ACC112 (cell line): Measurements from ENCODE around the gene PADI2.

Source experiments
- H2AFZ ChIP-seq: fragments of 200-600 bp; sonication (generic); one replicate; pipeline ENCODE4 v1.6.0; 2017; ENCODE audit warnings: antibody characterized with exemption, low read length; ENCODE audit not compliant: unreplicated experiment
- H3K27ac ChIP-seq: fragments of 200-600 bp; sonication (generic); 2 replicates; pipeline ENCODE4 v1.5.1; 2014; ENCODE audit warnings: low read depth, mild to moderate bottlenecking, antibody characterized with exemption, low read length, moderate library complexity
- H3K27me3 ChIP-seq: fragments of 200-600 bp; sonication (generic); 2 replicates; pipeline ENCODE4 v1.6.1; 2014; ENCODE audit warnings: mild to moderate bottlenecking, antibody characterized with exemption, low read length, moderate library complexity, mixed read lengths; ENCODE audit not compliant: insufficient read depth
- H3K36me3 ChIP-seq: fragments of 200-600 bp; sonication (generic); 2 replicates; pipeline ENCODE4 v1.6.1; 2016; ENCODE audit warnings: mild to moderate bottlenecking, antibody characterized with exemption, low read length, moderate library complexity, mixed read lengths; ENCODE audit not compliant: insufficient read depth
- H3K4me1 ChIP-seq: fragments of 200-600 bp; sonication (generic); one replicate; pipeline ENCODE4 v1.6.1; 2016; ENCODE audit warnings: low read length, mixed read lengths; ENCODE audit not compliant: insufficient read depth, unreplicated experiment, control insufficient read depth
- H3K4me3 ChIP-seq: fragments of 200-600 bp; sonication (generic); 2 replicates; pipeline ENCODE4 v1.5.1; 2014; ENCODE audit warnings: mild to moderate bottlenecking, low read depth, low read length
- H3K79me2 ChIP-seq: fragments of 200-600 bp; sonication (generic); one replicate; pipeline ENCODE4 v1.6.0; 2016; ENCODE audit warnings: low read length; ENCODE audit not compliant: control insufficient read depth, unreplicated experiment, insufficient read depth

Gene PADI2

GRCh38 chr1:17082761-17083160 lies 36.5 kb downstream of the PADI2 start:
- H3K36me3 ChIP-seq = no peaks in the 10 kb centered on the region
- no peak overlapping the region for H2AFZ ChIP-seq
- H3K27me3 ChIP-seq = 0 out of 2 replicates have a peak, but pooled peaks cover 8% of the 10 kb centered on the region
- no peaks in the 10 kb centered on the region for H3K79me2 ChIP-seq
- no peaks in the 10 kb centered on the region for H3K4me1 ChIP-seq
- no peak overlapping the region for H3K4me3 ChIP-seq
- no peak overlapping the region for H3K27ac ChIP-seq

GRCh38 chr1:17081439-17081838 lies 37.8 kb downstream of the PADI2 start:
- no peaks in the 10 kb centered on the region for H3K4me1 ChIP-seq
- 0 out of 2 replicates have a peak, but pooled peaks cover 8% of the 10 kb centered on the region for H3K27me3 ChIP-seq
- H3K27ac ChIP-seq = no peak overlapping the region
- H2AFZ ChIP-seq = no peak overlapping the region
- H3K4me3 ChIP-seq = no peak overlapping the region
- H3K79me2 ChIP-seq = no peaks in the 10 kb centered on the region
- no peaks in the 10 kb centered on the region for H3K36me3 ChIP-seq

DNA sequence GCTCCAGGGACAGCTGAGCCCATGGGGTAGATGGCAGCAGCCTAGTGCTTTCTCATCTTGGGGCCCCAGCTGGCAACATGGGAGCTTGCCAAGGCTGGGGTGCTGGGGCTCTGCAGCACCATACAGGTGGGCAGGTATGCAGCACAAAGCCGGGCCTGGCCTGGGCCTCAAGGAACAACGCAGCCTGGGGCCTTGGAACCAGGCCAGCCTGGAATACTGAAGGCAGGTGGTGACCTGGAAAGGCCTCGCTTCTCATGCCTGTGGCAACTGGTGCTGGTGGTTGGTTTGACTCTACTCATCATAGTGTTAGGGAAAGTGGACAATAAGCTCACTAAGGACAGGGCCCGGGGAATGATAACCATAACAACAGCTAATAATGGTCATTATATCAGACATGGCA lies 38.4 kb downstream of the PADI2 start:
- H3K27ac ChIP-seq = no peak overlapping the region
- no peaks in the 10 kb centered on the region for H3K36me3 ChIP-seq
- H3K4me1 ChIP-seq = no peaks in the 10 kb centered on the region
- 0 out of 2 replicates have a peak, but pooled peaks cover 8% of the 10 kb centered on the region for H3K27me3 ChIP-seq
- no peak overlapping the region for H2AFZ ChIP-seq
- H3K79me2 ChIP-seq = no peaks in the 10 kb centered on the region
- no peak overlapping the region for H3K4me3 ChIP-seq

GRCh38 chr1:17080085-17080759 lies 39.0 kb downstream of the PADI2 start:
- Histone ChIP-seq H3K79me2 (no peaks in the 10 kb centered on the region), H3K4me3 (no peak overlapping the region), H3K4me1 (no peaks in the 10 kb centered on the region), H3K27ac (no peak overlapping the region), H3K27me3 (0 out of 2 replicates have a peak, but pooled peaks cover 8% of the 10 kb centered on the region), H3K36me3 (no peaks in the 10 kb centered on the region), H2AFZ (no peak overlapping the region)

DNA sequence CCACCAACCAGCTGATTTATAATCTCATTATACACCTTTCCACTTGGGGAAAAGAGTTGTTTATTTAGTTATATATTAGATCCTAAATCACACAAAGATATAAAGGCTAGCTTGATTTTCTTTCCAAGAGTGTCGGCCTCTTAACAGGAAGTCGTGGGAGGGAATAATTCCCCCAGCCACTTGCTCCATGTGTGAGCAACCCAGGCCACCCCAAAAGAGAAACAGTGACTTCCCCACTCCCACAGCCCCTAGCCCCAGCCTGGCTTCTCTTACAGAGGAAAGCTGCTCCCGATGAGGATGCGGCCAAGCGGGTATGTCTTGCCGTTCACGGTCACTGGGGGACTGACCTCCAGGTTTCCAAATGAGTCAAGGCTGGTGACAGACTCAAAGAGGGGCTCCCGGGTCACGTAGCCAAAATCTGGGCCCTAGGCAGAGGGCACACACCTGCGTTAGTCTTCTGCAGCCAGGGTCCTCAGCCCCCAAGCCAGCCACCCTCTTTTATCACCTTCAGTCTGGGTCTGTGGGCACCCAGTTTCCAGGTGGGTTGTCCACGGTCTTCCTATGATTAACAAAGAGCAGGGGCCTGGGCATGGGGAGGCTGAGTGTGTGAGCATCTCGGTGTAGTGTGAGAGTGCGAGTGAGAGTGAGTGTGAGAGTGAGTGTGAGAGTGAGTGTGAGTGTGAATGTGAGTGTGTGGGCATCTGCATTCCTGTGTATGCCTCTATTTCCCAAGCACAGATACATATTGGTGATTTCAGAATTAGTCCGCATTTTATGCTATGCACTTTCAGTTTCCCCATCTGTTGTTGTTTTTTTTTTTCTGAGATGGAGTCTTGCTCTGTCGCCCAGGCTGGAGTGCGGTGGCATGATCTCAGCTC lies 40.0 kb downstream of the PADI2 start:
- H3K79me2 ChIP-seq = no peaks in the 10 kb centered on the region

GRCh38 chr1:17075470-17076255 lies 43.6 kb downstream of the PADI2 start:
- Histone ChIP-seq H3K27me3 (no peaks in the 10 kb centered on the region), H3K36me3 (no peaks in the 10 kb centered on the region), H3K27ac (no peak overlapping the region), H3K4me1 (no peaks in the 10 kb centered on the region), H2AFZ (no peak overlapping the region), H3K79me2 (no peaks in the 10 kb centered on the region), H3K4me3 (no peak overlapping the region)

More for the DNA sequence above, 40.0 kb downstream of the PADI2 start:
- Histone ChIP-seq H3K36me3 (no peaks in the 10 kb centered on the region), H2AFZ (no peak overlapping the region), H3K27me3 (no peaks in the 10 kb centered on the region), H3K27ac (no peak overlapping the region), H3K4me3 (no peak overlapping the region), H3K4me1 (no peaks in the 10 kb centered on the region)

GRCh38 chr1:17071794-17072193 lies 47.5 kb downstream of the PADI2 start:
- Histone ChIP-seq H3K36me3 (no peaks in the 10 kb centered on the region), H2AFZ (no peak overlapping the region), H3K27ac (no peak overlapping the region), H3K79me2 (no peaks in the 10 kb centered on the region), H3K4me1 (no peaks in the 10 kb centered on the region), H3K4me3 (no peak overlapping the region), H3K27me3 (no peaks in the 10 kb centered on the region)

- Histone ChIP-seq H3K79me2 (no peaks in the 10 kb centered on the region), H3K27me3 (no peaks in the 10 kb centered on the region), H3K36me3 (no peaks in the 10 kb centered on the region), H3K27ac (no peak overlapping the region), H3K4me3 (no peak overlapping the region), H2AFZ (no peak overlapping the region), H3K4me1 (no peaks in the 10 kb centered on the region)
These were observed 49.1 kb downstream of the PADI2 start for GRCh38 chr1:17070163-17070525.

DNA sequence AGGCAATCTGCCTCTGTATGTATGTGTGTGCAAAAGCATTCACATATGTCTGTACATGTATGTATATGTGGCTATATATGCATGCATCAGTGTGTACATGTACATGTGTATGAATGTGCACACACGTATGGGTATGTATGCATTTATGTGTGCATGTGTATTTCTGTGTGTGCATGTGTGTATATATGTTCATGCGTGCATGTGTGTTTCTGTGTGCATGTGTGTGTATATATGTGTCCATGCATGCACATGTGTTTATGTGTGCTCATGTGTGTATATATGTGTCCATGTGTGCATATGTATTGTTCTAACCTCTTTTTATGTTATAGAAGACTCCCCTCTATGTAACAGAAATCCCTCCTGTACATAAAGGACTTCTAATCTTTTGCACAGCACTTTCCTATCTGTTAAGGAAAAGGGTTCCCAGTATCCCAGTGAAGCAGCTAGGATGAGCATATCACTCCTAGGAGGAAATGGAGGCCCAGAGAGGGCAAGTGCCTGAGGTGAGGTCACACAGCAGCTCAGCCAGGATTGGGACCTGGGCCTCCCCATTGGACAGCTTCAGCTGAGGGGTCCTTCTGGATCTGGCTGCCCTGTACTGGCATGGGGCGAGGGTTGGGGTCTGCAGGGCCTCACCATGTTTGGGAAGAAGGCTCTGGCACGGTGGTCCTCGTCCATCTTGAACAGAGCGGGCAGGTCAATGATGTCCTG lies 49.6 kb downstream of the PADI2 start:
- H3K79me2 ChIP-seq = no peaks in the 10 kb centered on the region
- H3K4me3 ChIP-seq = no peak overlapping the region
- H3K4me1 ChIP-seq = no peaks in the 10 kb centered on the region
- no peaks in the 10 kb centered on the region for H3K27me3 ChIP-seq
- no peak overlapping the region for H2AFZ ChIP-seq
- no peak overlapping the region for H3K27ac ChIP-seq
- H3K36me3 ChIP-seq = no peaks in the 10 kb centered on the region

DNA sequence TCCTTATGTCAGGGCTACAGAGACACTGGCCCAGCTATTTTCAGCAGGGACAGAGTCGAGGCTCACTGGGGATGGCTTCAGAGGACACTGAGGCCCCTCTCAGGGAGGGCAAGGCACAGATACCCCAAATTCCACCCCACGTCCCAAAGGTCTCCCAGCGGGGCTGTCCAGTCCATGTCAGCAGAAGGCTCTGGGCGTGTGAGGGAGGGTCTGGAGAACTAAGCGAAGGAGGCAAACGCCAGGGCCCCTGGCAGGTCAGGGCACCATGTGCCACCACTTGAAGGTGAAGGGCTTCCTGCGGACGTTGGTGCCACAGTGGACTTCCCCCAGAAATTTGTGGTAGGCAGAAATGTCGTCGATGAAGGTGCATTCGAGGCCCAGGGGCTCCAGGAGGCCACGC lies 50.5 kb downstream of the PADI2 start:
- Histone ChIP-seq H3K36me3 (no peaks in the 10 kb centered on the region), H3K4me3 (no peak overlapping the region), H2AFZ (no peak overlapping the region), H3K4me1 (peaks cover 3% of the 10 kb centered on the region), H3K27me3 (no peaks in the 10 kb centered on the region), H3K27ac (no peak overlapping the region), H3K79me2 (no peaks in the 10 kb centered on the region)
